ENCODE measurements around the gene PRDM16.

The PRDM16 gene

DNA sequence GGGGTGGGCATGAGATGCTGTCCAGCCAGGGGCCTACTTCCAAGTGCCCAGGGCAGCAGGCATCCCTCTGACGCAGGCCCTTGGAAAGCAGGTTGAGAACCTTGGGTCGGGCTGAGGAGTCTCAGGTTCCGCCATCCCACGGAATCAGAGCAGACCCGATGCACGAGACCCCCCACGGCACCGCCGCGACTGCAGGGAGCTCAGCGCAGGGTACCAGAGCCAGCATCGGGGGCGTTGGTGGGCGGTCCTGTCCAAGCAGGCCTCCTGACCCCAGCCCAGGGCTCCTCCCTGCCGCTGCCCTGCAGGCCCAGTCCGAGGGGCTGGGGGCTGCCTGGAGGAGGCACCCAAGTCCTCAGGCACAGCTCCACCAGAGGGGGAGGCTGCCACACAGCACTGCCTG, 177.2 kb downstream of the PRDM16 start:
- H2BK120ac ChIP-seq (ENCODE audit: low read depth, low read length) = no peak overlapping the region
- no peak overlapping the region for H3K4ac ChIP-seq (ENCODE audit: low read depth in 1 of 2, low read length in 2 of 2)
- H3K4me1 ChIP-seq (ENCODE audit: control insufficient read depth, insufficient read depth, low read depth, low read length) = no peaks in the 10 kb centered on the region
- DNase-seq = no peak
- H2BK15ac ChIP-seq (ENCODE audit: low read depth, poor library complexity, severe bottlenecking) = no peak overlapping the region
- no peaks in the 10 kb centered on the region for H3K36me3 ChIP-seq (ENCODE audit: control insufficient read depth in 1 of 2, insufficient read depth in 2 of 2, low read depth in 1 of 2, low read length in 2 of 2)
- WGBS = 91% methylated on average over 16 of the region's 16 CpGs
- no peak overlapping the region for H3K4me2 ChIP-seq (ENCODE audit: low read length, poor library complexity, severe bottlenecking)
- H2AFZ ChIP-seq (ENCODE audit: low read depth, low read length) = no peak overlapping the region
- no peak overlapping the region for H3K23ac ChIP-seq (ENCODE audit: low read length in 2 of 2)
- no peak overlapping the region for H4K8ac ChIP-seq (ENCODE audit: low read length)
- H3K79me1 ChIP-seq (replicated peaks; ENCODE audit: low read length, poor library complexity, severe bottlenecking) = no peaks in the 10 kb centered on the region
- H3K18ac ChIP-seq (ENCODE audit: low read depth in 1 of 2, low read length in 2 of 2) = no peak overlapping the region
- no peaks in the 10 kb centered on the region for H3K9me3 ChIP-seq (ENCODE audit: control insufficient read depth, low read length)
- H2AK5ac ChIP-seq (ENCODE audit: low read length, severe bottlenecking) = no peak overlapping the region
- H3K9ac ChIP-seq (ENCODE audit: low read length) = no peak overlapping the region
- H3K4me3 ChIP-seq (ENCODE audit: insufficient read depth in 1 of 2, low read depth in 1 of 2, low read length in 2 of 2) = no peak overlapping the region
- no peak overlapping the region for H2BK12ac ChIP-seq (ENCODE audit: low read length in 2 of 2)
- H3K14ac ChIP-seq (ENCODE audit: low read length in 2 of 2) = no peak overlapping the region
- H4K91ac ChIP-seq (ENCODE audit: low read length) = no peak overlapping the region
- H3K27ac ChIP-seq (ENCODE audit: low read length, poor library complexity, severe bottlenecking) = no peak overlapping the region
- H2BK5ac ChIP-seq (ENCODE audit: low read depth, low read length, poor library complexity, severe bottlenecking) = no peak overlapping the region
- H3K27me3 ChIP-seq (ENCODE audit: control insufficient read depth in 1 of 2, insufficient read depth in 1 of 2, low read length in 2 of 2) = peaks cover 3 to 96% of the 10 kb centered on the region in 2 experiments

DNA sequence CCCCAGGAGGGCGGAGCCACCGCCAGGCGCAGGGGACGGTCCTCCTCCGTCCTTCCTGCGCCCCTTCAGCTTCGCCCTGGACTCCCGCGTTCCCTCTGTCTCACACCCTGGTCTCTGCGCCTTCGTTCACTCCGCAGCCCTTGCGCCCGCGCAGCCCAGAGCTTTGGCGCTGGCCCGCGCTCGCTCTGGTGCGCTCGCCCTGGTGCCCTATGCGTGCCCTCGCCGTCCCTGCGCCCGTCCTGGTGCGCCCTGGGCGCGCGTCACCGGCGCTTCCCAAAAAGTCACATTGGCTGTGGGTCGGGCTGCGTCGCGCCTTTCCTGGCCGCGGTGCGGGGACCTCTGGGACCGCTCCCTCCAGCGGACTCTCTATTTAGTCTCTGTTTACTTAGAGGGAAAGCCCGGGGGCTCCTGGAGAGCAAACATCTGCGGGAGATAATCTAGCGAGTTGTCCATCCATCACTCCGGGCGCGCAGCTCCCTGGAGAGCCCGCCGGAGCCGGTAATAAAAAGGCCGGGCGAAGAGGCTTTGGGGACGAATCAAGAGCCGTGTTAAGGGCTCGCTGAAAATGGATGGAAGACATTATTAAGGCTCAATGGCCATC, 178.6 kb downstream of the PRDM16 start:
- Histone ChIP-seq H3K36me3 (ENCODE audit: control insufficient read depth in 1 of 2, insufficient read depth in 2 of 2, low read depth in 1 of 2, low read length in 2 of 2) (no peaks in the 10 kb centered on the region), H3K27me3 (ENCODE audit: control insufficient read depth in 1 of 2, insufficient read depth in 1 of 2, low read length in 2 of 2) (peaks cover 3 to 89% of the 10 kb centered on the region in 2 experiments), H2BK5ac (ENCODE audit: low read depth, low read length, poor library complexity, severe bottlenecking) (no peak overlapping the region), H3K4ac (ENCODE audit: low read depth in 1 of 2, low read length in 2 of 2) (no peak overlapping the region), H2AK5ac (ENCODE audit: low read length, severe bottlenecking) (no peak overlapping the region), H3K9ac (ENCODE audit: low read length) (no peak overlapping the region), H3K4me1 (ENCODE audit: control insufficient read depth, insufficient read depth, low read depth, low read length) (no peaks in the 10 kb centered on the region), H2BK120ac (ENCODE audit: low read depth, low read length) (no peak overlapping the region), H3K23ac (ENCODE audit: low read length in 2 of 2) (peak overlapping the region in 1 of 2 experiments; percentile 81), H3K27ac (ENCODE audit: low read length, poor library complexity, severe bottlenecking) (no peak overlapping the region), H2BK12ac (ENCODE audit: low read length in 2 of 2) (no peak overlapping the region), H3K14ac (ENCODE audit: low read length in 2 of 2) (no peak overlapping the region), H3K4me3 (ENCODE audit: insufficient read depth in 1 of 2, low read depth in 1 of 2, low read length in 2 of 2) (no peak overlapping the region), H3K79me1 (replicated peaks; ENCODE audit: low read length, poor library complexity, severe bottlenecking) (no peaks in the 10 kb centered on the region), H2AFZ (ENCODE audit: low read depth, low read length) (no peak overlapping the region), H3K18ac (ENCODE audit: low read depth in 1 of 2, low read length in 2 of 2) (no peak overlapping the region), H3K4me2 (ENCODE audit: low read length, poor library complexity, severe bottlenecking) (no peak overlapping the region), H3K9me3 (ENCODE audit: control insufficient read depth, low read length) (no peaks in the 10 kb centered on the region), H4K91ac (ENCODE audit: low read length) (no peak overlapping the region), H2BK15ac (ENCODE audit: low read depth, poor library complexity, severe bottlenecking) (no peak overlapping the region), H4K8ac (ENCODE audit: low read length) (no peak overlapping the region)
- 23% methylated on average over 52 of the region's 55 CpGs for WGBS
- no peak for DNase-seq

DNA sequence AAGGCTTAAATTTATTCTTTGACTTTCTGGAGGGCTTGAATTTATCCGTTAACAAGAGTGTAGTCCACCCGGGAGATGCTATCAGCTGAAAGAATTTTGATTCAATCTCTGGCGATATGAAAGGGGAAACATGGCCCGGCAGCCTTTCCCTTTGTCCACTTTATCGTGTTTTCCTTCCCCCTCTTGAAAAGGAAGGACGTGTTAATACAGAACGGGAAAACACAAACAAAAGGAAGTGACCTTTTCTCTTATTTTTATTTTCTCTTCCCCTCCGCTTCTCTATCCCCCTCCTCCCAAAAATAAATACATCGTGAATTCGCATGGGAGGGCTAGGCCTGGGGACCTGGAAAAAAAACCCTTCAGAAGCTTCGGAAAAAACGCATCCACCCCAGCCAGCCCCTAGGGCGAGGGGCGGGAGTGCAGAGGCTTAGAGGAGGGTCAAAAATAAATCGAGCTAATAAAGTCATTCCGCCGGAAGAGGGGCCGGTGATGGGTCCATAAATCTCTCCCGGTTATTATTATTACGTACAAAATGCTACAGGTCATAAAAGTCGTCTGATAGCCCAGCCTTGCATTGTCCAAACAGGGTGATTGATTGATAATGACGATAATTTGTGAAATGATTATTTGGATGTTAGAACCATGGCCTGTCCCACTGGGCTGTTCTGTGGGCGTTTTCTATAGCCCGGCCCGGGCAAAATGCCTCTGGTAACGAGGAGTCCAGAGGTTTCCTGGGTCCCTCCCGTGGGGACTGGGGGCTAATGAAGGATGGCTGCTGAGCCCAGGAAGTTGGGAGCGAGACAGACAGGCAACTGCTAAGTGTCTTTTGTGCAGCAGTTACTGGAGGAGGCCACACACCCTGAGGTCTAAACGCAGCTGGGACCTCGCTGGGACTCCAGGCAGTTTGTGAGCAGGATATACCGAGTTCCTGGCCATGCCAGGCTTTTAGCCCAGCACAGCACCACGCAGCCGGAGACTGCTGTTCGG, 179.4 kb downstream of the PRDM16 start:
- Histone ChIP-seq H2AFZ (ENCODE audit: low read depth, low read length) (no peak overlapping the region), H3K14ac (ENCODE audit: low read length in 2 of 2) (no peak overlapping the region), H3K27me3 (ENCODE audit: control insufficient read depth in 1 of 2, insufficient read depth in 1 of 2, low read length in 2 of 2) (peaks cover 3 to 81% of the 10 kb centered on the region in 2 experiments), H4K8ac (ENCODE audit: low read length) (no peak overlapping the region), H3K18ac (ENCODE audit: low read depth in 1 of 2, low read length in 2 of 2) (no peak overlapping the region), H2BK12ac (ENCODE audit: low read length in 2 of 2) (no peak overlapping the region), H2BK120ac (ENCODE audit: low read depth, low read length) (no peak overlapping the region), H3K4me1 (ENCODE audit: control insufficient read depth, insufficient read depth, low read depth, low read length) (no peaks in the 10 kb centered on the region), H2BK15ac (ENCODE audit: low read depth, poor library complexity, severe bottlenecking) (no peak overlapping the region), H3K9ac (ENCODE audit: low read length) (no peak overlapping the region), H3K4me2 (ENCODE audit: low read length, poor library complexity, severe bottlenecking) (no peak overlapping the region), H3K4ac (ENCODE audit: low read depth in 1 of 2, low read length in 2 of 2) (no peak overlapping the region), H4K91ac (ENCODE audit: low read length) (no peak overlapping the region), H3K9me3 (ENCODE audit: control insufficient read depth, low read length) (no peaks in the 10 kb centered on the region), H2AK5ac (ENCODE audit: low read length, severe bottlenecking) (no peak overlapping the region), H3K27ac (ENCODE audit: low read length, poor library complexity, severe bottlenecking) (no peak overlapping the region), H2BK5ac (ENCODE audit: low read depth, low read length, poor library complexity, severe bottlenecking) (no peak overlapping the region), H3K4me3 (ENCODE audit: insufficient read depth in 1 of 2, low read depth in 1 of 2, low read length in 2 of 2) (no peak overlapping the region), H3K36me3 (ENCODE audit: control insufficient read depth in 1 of 2, insufficient read depth in 2 of 2, low read depth in 1 of 2, low read length in 2 of 2) (no peaks in the 10 kb centered on the region), H3K23ac (ENCODE audit: low read length in 2 of 2) (no peak overlapping the region), H3K79me1 (replicated peaks; ENCODE audit: low read length, poor library complexity, severe bottlenecking) (no peaks in the 10 kb centered on the region)
- DNase-seq = no peak
- 59% methylated on average over 34 of the region's 34 CpGs for WGBS

DNA sequence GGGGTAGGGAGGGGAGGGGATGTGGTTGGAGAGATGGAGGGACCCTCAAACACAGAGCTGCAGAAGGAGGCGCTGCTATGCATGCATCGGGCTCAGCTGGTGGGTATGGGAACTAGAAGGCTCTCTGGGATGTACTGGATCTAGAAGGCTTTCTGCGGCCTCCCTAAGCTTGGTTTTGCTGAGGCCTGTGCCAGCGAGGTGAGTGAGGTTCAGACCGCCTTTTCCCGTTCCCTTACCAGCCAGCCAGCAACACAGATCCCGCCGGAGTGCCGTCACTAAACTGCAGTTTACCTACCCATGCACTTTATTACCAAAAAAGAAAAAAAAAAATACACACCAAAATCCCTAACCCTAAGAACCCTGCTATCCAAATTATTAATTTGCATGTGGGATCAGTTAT, 180.2 kb downstream of the PRDM16 start:
- H4K91ac ChIP-seq (ENCODE audit: low read length) = no peak overlapping the region
- no peak overlapping the region for H3K27ac ChIP-seq (ENCODE audit: low read length, poor library complexity, severe bottlenecking)
- H3K4me3 ChIP-seq (ENCODE audit: insufficient read depth in 1 of 2, low read depth in 1 of 2, low read length in 2 of 2) = no peak overlapping the region
- no peak overlapping the region for H2BK120ac ChIP-seq (ENCODE audit: low read depth, low read length)
- H3K36me3 ChIP-seq (ENCODE audit: control insufficient read depth in 1 of 2, insufficient read depth in 2 of 2, low read depth in 1 of 2, low read length in 2 of 2) = no peaks in the 10 kb centered on the region
- peaks cover 3 to 73% of the 10 kb centered on the region in 2 experiments for H3K27me3 ChIP-seq (ENCODE audit: control insufficient read depth in 1 of 2, insufficient read depth in 1 of 2, low read length in 2 of 2)
- no peak overlapping the region for H2BK15ac ChIP-seq (ENCODE audit: low read depth, poor library complexity, severe bottlenecking)
- no peak for DNase-seq
- H3K18ac ChIP-seq (ENCODE audit: low read depth in 1 of 2, low read length in 2 of 2) = no peak overlapping the region
- H3K79me1 ChIP-seq (replicated peaks; ENCODE audit: low read length, poor library complexity, severe bottlenecking) = no peaks in the 10 kb centered on the region
- no peak overlapping the region for H2BK5ac ChIP-seq (ENCODE audit: low read depth, low read length, poor library complexity, severe bottlenecking)
- H3K4me1 ChIP-seq (ENCODE audit: control insufficient read depth, insufficient read depth, low read depth, low read length) = no peaks in the 10 kb centered on the region
- no peak overlapping the region for H3K14ac ChIP-seq (ENCODE audit: low read length in 2 of 2)
- no peak overlapping the region for H3K4me2 ChIP-seq (ENCODE audit: low read length, poor library complexity, severe bottlenecking)
- no peak overlapping the region for H3K9ac ChIP-seq (ENCODE audit: low read length)
- H3K9me3 ChIP-seq (ENCODE audit: control insufficient read depth, low read length) = no peaks in the 10 kb centered on the region
- H2BK12ac ChIP-seq (ENCODE audit: low read length in 2 of 2) = no peak overlapping the region
- H3K23ac ChIP-seq (ENCODE audit: low read length in 2 of 2) = no peak overlapping the region
- no peak overlapping the region for H3K4ac ChIP-seq (ENCODE audit: low read depth in 1 of 2, low read length in 2 of 2)
- H4K8ac ChIP-seq (ENCODE audit: low read length) = no peak overlapping the region
- H2AK5ac ChIP-seq (ENCODE audit: low read length, severe bottlenecking) = no peak overlapping the region
- no peak overlapping the region for H2AFZ ChIP-seq (ENCODE audit: low read depth, low read length)
- 78% methylated on average over 9 of the region's 9 CpGs for WGBS
